ENCODE results near the gene GALNT18. TPM values are rescaled to one million over a fixed set of nuclear protein-coding genes. Genes with fewer than 3 reads are reported as not detected.

Gene GALNT18
- polyA plus RNA-seq, 1 experiment, result 4.1 TPM

DNA sequence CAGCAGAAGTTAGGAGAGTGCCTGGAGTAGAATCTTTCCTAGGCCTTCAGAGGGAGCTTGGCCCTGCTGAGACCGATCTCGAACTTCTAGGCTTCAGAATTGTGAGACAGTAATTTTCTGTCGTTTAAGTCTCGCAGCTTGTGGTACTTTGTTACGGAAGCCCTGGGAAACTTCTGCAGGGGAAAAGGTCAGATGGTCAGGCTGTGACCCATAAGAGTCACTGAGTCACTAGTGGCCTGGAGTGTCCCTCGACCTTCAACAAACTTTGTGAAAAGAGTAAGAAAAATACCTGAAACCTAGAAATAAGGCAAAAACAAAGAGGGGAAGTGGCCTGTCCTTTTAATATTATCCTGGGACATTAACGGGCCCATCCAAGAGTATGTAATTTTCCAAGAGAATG lies 303.3 kb downstream of the GALNT18 start:
- ChIA-PET POLR2A (no interaction called here), CTCF (no interaction called here)
- Histone ChIP-seq H3K27me3 (ENCODE audit: control insufficient read depth, insufficient read depth, low read length) (no peaks in the 10 kb centered on the region), H3K4me3 (ENCODE audit: low read depth, low read length) (no peak overlapping the region), H3K36me3 (ENCODE audit: control insufficient read depth, insufficient read depth, low read length) (no peaks in the 10 kb centered on the region)
- no peak for TF ChIP-seq CTCF (IDR thresholded peaks at IDR 0.05; ENCODE audit: insufficient read depth, low read depth, low read length)
- no peak for DNase-seq (ENCODE audit: low read depth)

DNA sequence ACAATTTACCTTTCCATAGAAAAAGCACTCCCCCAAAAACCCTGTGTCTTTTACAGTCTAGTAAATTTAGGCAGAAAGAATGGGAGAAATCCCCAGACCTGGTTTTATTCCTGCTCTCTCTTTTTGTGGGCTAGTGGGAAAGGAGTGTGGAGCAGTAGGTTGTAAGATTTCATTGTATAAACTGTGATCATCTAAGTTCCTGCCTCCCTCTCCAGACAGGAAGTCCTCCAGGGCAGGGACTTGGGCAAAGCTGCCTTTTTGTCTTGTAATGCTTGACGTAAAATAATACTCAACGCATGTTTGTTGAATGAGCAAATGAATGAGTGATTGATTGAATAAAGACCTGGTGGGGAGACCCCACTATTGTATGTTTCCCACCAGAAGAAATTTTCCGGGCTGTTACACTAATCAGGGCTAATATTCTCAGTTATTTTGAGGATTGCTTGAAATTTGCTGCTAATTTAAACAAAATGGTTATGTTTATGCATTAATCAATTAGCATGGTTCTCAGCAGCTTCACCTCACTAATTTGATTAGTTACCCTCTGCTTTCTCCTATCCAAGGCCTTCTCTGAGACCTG lies 305.1 kb downstream of the GALNT18 start:
- CTCF ChIA-PET, result no interaction called here
- no peak overlapping the region for H3K4me3 ChIP-seq (ENCODE audit: low read depth, low read length)
- POLR2A ChIA-PET, result no interaction called here
- H3K36me3 ChIP-seq (ENCODE audit: control insufficient read depth, insufficient read depth, low read length), result no peaks in the 10 kb centered on the region
- TF ChIP-seq CTCF (IDR thresholded peaks at IDR 0.05; ENCODE audit: insufficient read depth, low read depth, low read length), result no peak
- no peak for DNase-seq (ENCODE audit: low read depth)
- H3K27me3 ChIP-seq (ENCODE audit: control insufficient read depth, insufficient read depth, low read length), result no peaks in the 10 kb centered on the region

- ChIA-PET POLR2A (no interaction called here), CTCF (no interaction called here)
- TF ChIP-seq CTCF (IDR thresholded peaks at IDR 0.05; ENCODE audit: insufficient read depth, low read depth, low read length), result no peak
- Histone ChIP-seq H3K36me3 (ENCODE audit: control insufficient read depth, insufficient read depth, low read length) (no peaks in the 10 kb centered on the region), H3K4me3 (ENCODE audit: low read depth, low read length) (no peak overlapping the region), H3K27me3 (ENCODE audit: control insufficient read depth, insufficient read depth, low read length) (no peaks in the 10 kb centered on the region)
- DNase-seq (ENCODE audit: low read depth), result no peak
Measured at GRCh38 chr11:11313902-11314692, 307.7 kb downstream of the GALNT18 start.

GRCh38 chr11:11313426-11313825 lies 308.4 kb downstream of the GALNT18 start:
- no peak for DNase-seq (ENCODE audit: low read depth)
- TF ChIP-seq CTCF (IDR thresholded peaks at IDR 0.05; ENCODE audit: insufficient read depth, low read depth, low read length), result no peak
- CTCF ChIA-PET, result no interaction called here
- Histone ChIP-seq H3K4me3 (ENCODE audit: low read depth, low read length) (no peak overlapping the region), H3K27me3 (ENCODE audit: control insufficient read depth, insufficient read depth, low read length) (no peaks in the 10 kb centered on the region), H3K36me3 (ENCODE audit: control insufficient read depth, insufficient read depth, low read length) (no peaks in the 10 kb centered on the region)
- POLR2A ChIA-PET, result no interaction called here

GRCh38 chr11:11312738-11313137 lies 309.1 kb downstream of the GALNT18 start:
- CTCF ChIA-PET, result no interaction called here

More at GRCh38 chr11:11312738-11313137, 309.1 kb downstream of the GALNT18 start:
- POLR2A ChIA-PET, result no interaction called here
- no peak overlapping the region for H3K4me3 ChIP-seq (ENCODE audit: low read depth, low read length)
- H3K36me3 ChIP-seq (ENCODE audit: control insufficient read depth, insufficient read depth, low read length), result no peaks in the 10 kb centered on the region
- H3K27me3 ChIP-seq (ENCODE audit: control insufficient read depth, insufficient read depth, low read length), result no peaks in the 10 kb centered on the region
- no peak for DNase-seq (ENCODE audit: low read depth)
- no peak for TF ChIP-seq CTCF (IDR thresholded peaks at IDR 0.05; ENCODE audit: insufficient read depth, low read depth, low read length)
